Subcutaneous adipose tissue (tissue), 4 donors: Measurements from ENCODE around the gene CRACDL. TPM values are rescaled to one million over a fixed set of nuclear protein-coding genes. Genes with fewer than 3 reads are reported as not detected.

Experiments used
- CTCF ChIP-seq: fragments of 450-650 bp; IDR thresholded peaks from one replicate; pipeline ENCODE4 v1.5.1; 2016; ENCODE audit warnings: low read depth, mild to moderate bottlenecking, control low read depth, antibody characterized with exemption, moderate library complexity
- small RNA-seq: library from RNA; depleted of rRNA; stranded (forward); fragments of <200 nt; gene quantifications from one replicate; pipeline ENCODE3, GENCODE V24; 2016
- total RNA-seq, 4 donors: library from RNA; depleted of rRNA; stranded (reverse); fragments of >200 nt; gene quantifications; one replicate each; pipeline ENCODE4 v1.1.0, GENCODE V29; 2016

CRACDL gene
- total RNA-seq, 4 donors from 2014 or later, result 1.4 to 8.3 (median 4.5) TPM

- no peak for TF ChIP-seq CTCF
Measured at GRCh38 chr2:98747888-98748287, 188.1 kb downstream of the CRACDL start.

- TF ChIP-seq CTCF, result no peak
Measured at GRCh38 chr2:98746426-98746825, 189.6 kb downstream of the CRACDL start.

- no peak for TF ChIP-seq CTCF
Measured at GRCh38 chr2:98744595-98744994, 191.4 kb downstream of the CRACDL start.

Small RNA genes within 50 kb of the gene (small RNA-seq; reads per million reads assigned to genes)
- gene RNU4-84P (not detected), gene RNU7-46P (not detected)

Other genes with a start within 250 kb of the CRACDL start
- 10 to 100 TPM; 23.0 to 30.8 (median 27.5) TPM for gene MGAT4A, start 205.1 kb downstream of the CRACDL start, total RNA-seq
- 1 to 10 TPM in 1 of 4 donors, under 1 TPM in 1, not detected in 2; 0.44 to 1.0 TPM for gene C2orf15, start 205.5 kb upstream of the CRACDL start, total RNA-seq
- gene TSGA10, start 218.7 kb upstream of the CRACDL start, total RNA-seq, result 10 to 100 TPM in 1 of 4 donors, 1 to 10 TPM in 3; 5.2 to 11.0 (median 8.0) TPM
- 10 to 100 TPM in 1 of 4 donors, 1 to 10 TPM in 3; 3.6 to 10.9 (median 5.8) TPM for gene LIPT1, start 218.7 kb upstream of the CRACDL start, total RNA-seq
- gene MITD1, start 244.8 kb upstream of the CRACDL start, total RNA-seq, result 10 to 100 TPM; 21.1 to 33.7 (median 31.2) TPM
- 10 to 100 TPM; 22.2 to 42.7 (median 26.2) TPM for gene MRPL30, start 245.0 kb upstream of the CRACDL start, total RNA-seq